GM12891 (cell line): ENCODE data around the gene PNLDC1.

ENCODE experiments used
- DNase-seq: peaks from one replicate; pipeline ENCODE4 v3.0.0; 2011; ENCODE audit warnings: low spot score; ENCODE audit not compliant: insufficient read length
- FAIRE-seq: peaks from 2 replicates; lab custom pipeline; 2011; peaks lifted over from hg19 to GRCh38; lab: Jason Lieb, UNC
- PAX5 ChIP-seq: IDR thresholded peaks from 2 replicates; pipeline ENCODE4 v1.6.1; 2011; ENCODE audit warnings: low read length, moderate library complexity, mild to moderate bottlenecking; ENCODE audit not compliant: insufficient read depth, severe bottlenecking
- POLR2A ChIP-seq: IDR thresholded peaks from 2 replicates; pipeline ENCODE4 v1.6.1; 2011; ENCODE audit warnings: low read depth, low read length, control low read depth
- POLR2AphosphoS5 ChIP-seq: IDR thresholded peaks from 2 replicates; pipeline ENCODE4 v1.6.1; 2011; ENCODE audit warnings: low read depth, low read length, control low read depth
- POU2F2 ChIP-seq: IDR thresholded peaks from 2 replicates; pipeline ENCODE4 v1.6.1; 2011; ENCODE audit warnings: low read depth, mild to moderate bottlenecking, control low read depth, low read length, moderate library complexity
- SPI1 ChIP-seq: IDR thresholded peaks from 2 replicates; pipeline ENCODE4 v1.6.1; 2011; ENCODE audit warnings: low read depth, low read length, control low read depth
- TAF1 ChIP-seq: IDR thresholded peaks from 2 replicates; pipeline ENCODE4 v1.6.1; 2011; ENCODE audit warnings: low read depth, low read length, control low read depth

PNLDC1 gene

GRCh38 chr6:159852877-159853276 is 52.8 kb downstream of the PNLDC1 start:
- DNase-seq (no peak), FAIRE-seq (no peak)
- TF ChIP-seq TAF1 = no peak
- TF ChIP-seq POU2F2 = no peak
- no peak for TF ChIP-seq POLR2A
- TF ChIP-seq PAX5 = no peak
- TF ChIP-seq POLR2AphosphoS5 = no peak
- no peak for TF ChIP-seq SPI1

- FAIRE-seq = no peak
- no peak for TF ChIP-seq POLR2AphosphoS5
- no peak for TF ChIP-seq SPI1
- no peak for TF ChIP-seq TAF1
- no peak for TF ChIP-seq POLR2A
- no peak for TF ChIP-seq PAX5
- TF ChIP-seq POU2F2 = no peak
- DNase-seq = no peak
These were observed 53.7 kb downstream of the PNLDC1 start for GRCh38 chr6:159853754-159854153.

GRCh38 chr6:159854959-159855358 is 54.9 kb downstream of the PNLDC1 start:
- no peak for DNase-seq
- no peak for FAIRE-seq
- TF ChIP-seq TAF1 (no peak), SPI1 (no peak), POLR2A (no peak), POU2F2 (no peak), POLR2AphosphoS5 (no peak), PAX5 (no peak)

- DNase-seq = no peak
- no peak for FAIRE-seq
- TF ChIP-seq TAF1 = no peak
- TF ChIP-seq POLR2A = no peak
- TF ChIP-seq PAX5 = no peak
- TF ChIP-seq POLR2AphosphoS5 = no peak
- no peak for TF ChIP-seq SPI1
- TF ChIP-seq POU2F2 = no peak
These were observed 58.2 kb downstream of the PNLDC1 start for GRCh38 chr6:159858259-159858658.

GRCh38 chr6:159860482-159860881 is 60.4 kb downstream of the PNLDC1 start:
- FAIRE-seq = no peak
- no peak for TF ChIP-seq POU2F2
- no peak for TF ChIP-seq TAF1
- TF ChIP-seq SPI1 = no peak
- no peak for TF ChIP-seq PAX5
- TF ChIP-seq POLR2AphosphoS5 = no peak
- TF ChIP-seq POLR2A = no peak

GRCh38 chr6:159862103-159862502 is 62.0 kb downstream of the PNLDC1 start:
- TF ChIP-seq PAX5 (no peak), POU2F2 (no peak), POLR2AphosphoS5 (no peak), POLR2A (no peak), TAF1 (no peak), SPI1 (no peak)
- no peak for FAIRE-seq

More at GRCh38 chr6:159860482-159860881, 60.4 kb downstream of the PNLDC1 start:
- no peak for DNase-seq

GRCh38 chr6:159863341-159863740 is 63.3 kb downstream of the PNLDC1 start:
- peak; percentile 32 for DNase-seq
- FAIRE-seq = peak; percentile 61

More at GRCh38 chr6:159862103-159862502, 62.0 kb downstream of the PNLDC1 start:
- DNase-seq = no peak

- DNase-seq (no peak), FAIRE-seq (peak; percentile 33)
- no peak for TF ChIP-seq SPI1
- no peak for TF ChIP-seq POLR2A
- no peak for TF ChIP-seq POU2F2
- no peak for TF ChIP-seq POLR2AphosphoS5
- TF ChIP-seq PAX5 = no peak
- no peak for TF ChIP-seq TAF1
These were observed 65.3 kb downstream of the PNLDC1 start for GRCh38 chr6:159865226-159865920.

- no peak for FAIRE-seq
- TF ChIP-seq POLR2AphosphoS5 (no peak), SPI1 (no peak), POLR2A (no peak), PAX5 (no peak), POU2F2 (no peak), TAF1 (no peak)
These were observed 66.5 kb downstream of the PNLDC1 start for GRCh38 chr6:159866286-159867247.

More at GRCh38 chr6:159866286-159867247, 66.5 kb downstream of the PNLDC1 start:
- DNase-seq = no peak
